GM19372 (cell line): ENCODE results near the gene MOB3B.

Source experiments
- ATAC-seq: cut with Tn5 transposase; IDR thresholded peaks from one replicate; pipeline ENCODE4 v1.9.1; 2021; ENCODE audit warnings: mild to moderate bottlenecking, low read depth, moderate library complexity; ENCODE audit not compliant: unreplicated experiment

The MOB3B gene

GRCh38 chr9:27350382-27350976 lies 179.1 kb downstream of the MOB3B start:
- no peak for ATAC-seq

- ATAC-seq: no peak
These were observed 179.9 kb downstream of the MOB3B start for GRCh38 chr9:27349698-27350080.

- ATAC-seq: no peak
These were observed 180.6 kb downstream of the MOB3B start for GRCh38 chr9:27348785-27349697.

GRCh38 chr9:27347889-27348288 lies 181.7 kb downstream of the MOB3B start:
- ATAC-seq: no peak

GRCh38 chr9:27344776-27345175 lies 184.8 kb downstream of the MOB3B start:
- ATAC-seq: no peak

- no peak for ATAC-seq
These were observed 187.9 kb downstream of the MOB3B start for GRCh38 chr9:27341545-27342294.

GRCh38 chr9:27340961-27341511 lies 188.6 kb downstream of the MOB3B start:
- no peak for ATAC-seq

GRCh38 chr9:27340285-27340674 lies 189.3 kb downstream of the MOB3B start:
- ATAC-seq: no peak

GRCh38 chr9:27339661-27340284 lies 189.8 kb downstream of the MOB3B start:
- no peak for ATAC-seq

- no peak for ATAC-seq
These were observed 191.1 kb downstream of the MOB3B start for GRCh38 chr9:27338527-27338903.

- ATAC-seq: no peak
These were observed 191.6 kb downstream of the MOB3B start for GRCh38 chr9:27337833-27338526.

- no peak for ATAC-seq
These were observed 192.4 kb downstream of the MOB3B start for GRCh38 chr9:27337236-27337635.

GRCh38 chr9:27336829-27337228 lies 192.8 kb downstream of the MOB3B start:
- ATAC-seq: no peak

- ATAC-seq: no peak
These were observed 193.5 kb downstream of the MOB3B start for GRCh38 chr9:27336126-27336525.

GRCh38 chr9:27335075-27335474 lies 194.5 kb downstream of the MOB3B start:
- ATAC-seq: no peak

- peak; percentile 84 for ATAC-seq
These were observed 196.2 kb downstream of the MOB3B start for GRCh38 chr9:27333241-27334052.

GRCh38 chr9:27331393-27331792 lies 198.2 kb downstream of the MOB3B start:
- ATAC-seq: no peak

- no peak for ATAC-seq
These were observed 200.3 kb downstream of the MOB3B start for GRCh38 chr9:27329291-27329690.

- ATAC-seq: no peak
These were observed 201.1 kb downstream of the MOB3B start for GRCh38 chr9:27328483-27328882.
